ENCODE measurements around the gene CBX7. TPM values are rescaled to one million over a fixed set of nuclear protein-coding genes. Genes with fewer than 3 reads are reported as not detected.

Gene CBX7
- total RNA-seq, 4 donors from 2014 or later, result 129 to 251 (median 173) TPM

DNA sequence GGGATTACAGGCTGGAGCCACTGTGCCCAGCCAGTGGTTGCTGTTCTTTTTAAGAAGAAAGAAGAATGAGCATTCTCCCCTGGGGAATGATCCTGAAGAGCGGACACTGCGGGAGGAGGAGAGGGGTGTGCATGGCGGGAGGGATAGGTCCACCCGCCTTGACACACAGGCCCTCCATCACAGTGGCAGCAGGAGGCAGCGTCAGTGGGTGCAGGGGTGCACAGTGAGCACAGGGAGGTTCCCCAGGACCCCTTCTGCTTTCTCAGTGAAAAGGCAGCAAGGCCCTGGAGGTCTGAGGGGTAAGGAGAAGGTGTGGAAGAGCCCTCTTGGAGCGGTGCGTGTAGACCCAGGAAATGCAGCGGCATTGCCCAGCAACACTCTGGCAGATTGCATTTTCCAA is 28.9 kb upstream of the CBX7 start:
- no peak overlapping the region for H3K4me3 ChIP-seq
- H3K4me1 ChIP-seq, result peaks cover 47 to 58% (median 54%) of the 10 kb centered on the region in 4 donors
- H3K27me3 ChIP-seq, result no peaks in the 10 kb centered on the region
- H3K9me3 ChIP-seq, result peaks cover 0 to 7% (median 3%) of the 10 kb centered on the region in 4 donors
- TF ChIP-seq POLR2A (IDR thresholded peaks at IDR 0.05; ENCODE audit: low read depth) (no peak), EP300 (IDR thresholded peaks at IDR 0.05) (no peak), POLR2AphosphoS5 (IDR thresholded peaks at IDR 0.05) (no peak)
- TF ChIP-seq, protein P1, sequence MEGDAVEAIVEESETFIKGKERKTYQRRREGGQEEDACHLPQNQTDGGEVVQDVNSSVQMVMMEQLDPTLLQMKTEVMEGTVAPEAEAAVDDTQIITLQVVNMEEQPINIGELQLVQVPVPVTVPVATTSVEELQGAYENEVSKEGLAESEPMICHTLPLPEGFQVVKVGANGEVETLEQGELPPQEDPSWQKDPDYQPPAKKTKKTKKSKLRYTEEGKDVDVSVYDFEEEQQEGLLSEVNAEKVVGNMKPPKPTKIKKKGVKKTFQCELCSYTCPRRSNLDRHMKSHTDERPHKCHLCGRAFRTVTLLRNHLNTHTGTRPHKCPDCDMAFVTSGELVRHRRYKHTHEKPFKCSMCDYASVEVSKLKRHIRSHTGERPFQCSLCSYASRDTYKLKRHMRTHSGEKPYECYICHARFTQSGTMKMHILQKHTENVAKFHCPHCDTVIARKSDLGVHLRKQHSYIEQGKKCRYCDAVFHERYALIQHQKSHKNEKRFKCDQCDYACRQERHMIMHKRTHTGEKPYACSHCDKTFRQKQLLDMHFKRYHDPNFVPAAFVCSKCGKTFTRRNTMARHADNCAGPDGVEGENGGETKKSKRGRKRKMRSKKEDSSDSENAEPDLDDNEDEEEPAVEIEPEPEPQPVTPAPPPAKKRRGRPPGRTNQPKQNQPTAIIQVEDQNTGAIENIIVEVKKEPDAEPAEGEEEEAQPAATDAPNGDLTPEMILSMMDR (IDR thresholded peaks at IDR 0.05), result no peak
- H3K27ac ChIP-seq (replicated peaks in 1 of 4), result no peak overlapping the region
- DNase-seq (ENCODE audit: extremely low spot score), result no peak
- WGBS, result 98% methylated on average over 7 of the region's 8 CpGs
- intact Hi-C loops (cut with DNase I), result no loop called here
- H3K36me3 ChIP-seq, result no peaks in the 10 kb centered on the region

- peak overlapping the region; percentile 54 to 86 (median 70) for H3K27ac ChIP-seq (replicated peaks in 1 of 4)
- H3K4me3 ChIP-seq, result no peak overlapping the region
- intact Hi-C loops (cut with DNase I), result loop anchor here (10.0 kb wide), 1 partner anchor 345 kb away; the partner anchor contains the start of gene ATF4
- 79% methylated on average over 21 of the region's 21 CpGs for WGBS
- no peak for DNase-seq (ENCODE audit: extremely low spot score)
- peaks cover 0 to 7% (median 3%) of the 10 kb centered on the region in 4 donors for H3K9me3 ChIP-seq
- TF ChIP-seq, protein P1 (IDR thresholded peaks at IDR 0.05), result no peak
- TF ChIP-seq POLR2AphosphoS5 (IDR thresholded peaks at IDR 0.05), result no peak
- no peak for TF ChIP-seq EP300 (IDR thresholded peaks at IDR 0.05)
- no peak for TF ChIP-seq POLR2A (IDR thresholded peaks at IDR 0.05; ENCODE audit: low read depth)
- no peaks in the 10 kb centered on the region for H3K27me3 ChIP-seq
- H3K36me3 ChIP-seq, result no peaks in the 10 kb centered on the region
- peaks cover 52 to 61% (median 57%) of the 10 kb centered on the region in 4 donors for H3K4me1 ChIP-seq
Observed at GRCh38 chr22:39179841-39180335, 27.4 kb upstream of the CBX7 start.

DNA sequence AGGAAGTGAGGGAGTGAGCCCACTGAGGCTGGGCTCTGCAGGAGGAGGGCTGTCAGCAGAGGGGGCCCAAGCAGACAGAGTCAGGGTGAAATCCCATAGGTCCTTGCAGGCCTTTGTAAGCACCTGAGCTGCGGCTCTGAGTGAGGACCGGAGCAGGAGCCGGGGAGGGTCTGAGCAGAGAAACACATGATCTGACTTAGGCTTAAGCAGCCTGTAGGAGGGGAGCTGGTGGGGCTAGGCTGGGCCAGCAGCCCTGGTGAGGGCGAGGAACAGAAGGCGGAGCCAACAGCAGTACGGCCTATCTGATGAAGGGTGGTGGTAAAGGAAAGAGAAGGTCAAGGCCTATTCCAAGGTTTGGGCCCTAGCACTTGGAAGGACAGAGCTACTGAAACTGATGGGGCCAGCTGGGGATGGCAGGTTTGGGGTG is 26.9 kb upstream of the CBX7 start:
- peaks cover 52 to 61% (median 57%) of the 10 kb centered on the region in 4 donors for H3K4me1 ChIP-seq

GRCh38 chr22:39178206-39179111 is 26.0 kb upstream of the CBX7 start:
- no peak for DNase-seq (ENCODE audit: extremely low spot score)
- Histone ChIP-seq H3K4me3 (no peak overlapping the region), H3K36me3 (no peaks in the 10 kb centered on the region), H3K27ac (replicated peaks in 1 of 4) (peak overlapping the region; percentile 67 to 86 (median 74)), H3K27me3 (no peaks in the 10 kb centered on the region), H3K4me1 (peaks cover 59 to 63% (median 62%) of the 10 kb centered on the region in 4 donors), H3K9me3 (peaks cover 0 to 7% (median 3%) of the 10 kb centered on the region in 4 donors)
- intact Hi-C loops (cut with DNase I), result loop anchor here (10.0 kb wide), 1 partner anchor 346 kb away; the partner anchor contains the start of gene ATF4
- 87% methylated on average over 19 of the region's 19 CpGs for WGBS
- no peak for TF ChIP-seq EP300 (IDR thresholded peaks at IDR 0.05)
- peak in 1 of 2 donors; percentile 34 for TF ChIP-seq POLR2AphosphoS5 (IDR thresholded peaks at IDR 0.05)

More for the DNA sequence above, 26.9 kb upstream of the CBX7 start:
- peaks cover 0 to 7% (median 3%) of the 10 kb centered on the region in 4 donors for H3K9me3 ChIP-seq
- H3K36me3 ChIP-seq, result no peaks in the 10 kb centered on the region
- DNase-seq (ENCODE audit: extremely low spot score), result no peak
- intact Hi-C loops (cut with DNase I), result loop anchor here (10.0 kb wide), 1 partner anchor 345 kb away; the partner anchor contains the start of gene ATF4
- TF ChIP-seq POLR2A (IDR thresholded peaks at IDR 0.05; ENCODE audit: low read depth) (no peak), EP300 (IDR thresholded peaks at IDR 0.05) (no peak), POLR2AphosphoS5 (IDR thresholded peaks at IDR 0.05) (no peak)
- TF ChIP-seq, protein P1 (IDR thresholded peaks at IDR 0.05), result no peak
- H3K27ac ChIP-seq (replicated peaks in 1 of 4), result peak overlapping the region; percentile 54 to 86 (median 70)
- no peaks in the 10 kb centered on the region for H3K27me3 ChIP-seq
- H3K4me3 ChIP-seq, result no peak overlapping the region
- 80% methylated on average over 6 of the region's 6 CpGs for WGBS

DNA sequence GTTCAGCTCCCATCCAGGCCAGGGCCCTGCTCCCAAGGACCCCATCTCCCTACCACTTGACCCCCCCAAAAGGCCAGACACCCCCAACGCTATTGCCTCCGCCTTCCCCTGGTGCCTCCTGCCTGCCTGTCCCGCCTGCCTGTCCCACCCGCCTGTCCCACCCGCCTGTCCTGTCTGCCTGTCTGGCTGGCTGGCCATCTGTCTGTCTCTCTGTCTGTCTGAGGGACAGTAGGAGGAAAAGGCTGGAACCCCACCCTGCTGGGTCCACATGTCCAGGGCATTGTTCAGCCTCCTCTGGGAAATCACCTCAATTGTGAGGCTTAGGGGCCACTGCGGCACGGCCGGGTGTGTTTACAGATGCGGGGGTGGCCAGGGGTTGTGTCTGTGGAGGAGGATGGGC is 25.3 kb upstream of the CBX7 start:
- H3K27ac ChIP-seq (replicated peaks in 1 of 4), result peak overlapping the region; percentile 67 to 86 (median 74)
- intact Hi-C loops (cut with DNase I), result loop anchor here (10.0 kb wide), 1 partner anchor 347 kb away; the partner anchor contains the start of gene ATF4
- H3K27me3 ChIP-seq, result no peaks in the 10 kb centered on the region
- H3K9me3 ChIP-seq, result peaks cover 0 to 7% (median 3%) of the 10 kb centered on the region in 4 donors
- peaks cover 65 to 70% (median 68%) of the 10 kb centered on the region in 4 donors for H3K4me1 ChIP-seq
- no peak overlapping the region for H3K4me3 ChIP-seq
- 76% methylated on average over 9 of the region's 9 CpGs for WGBS
- H3K36me3 ChIP-seq, result no peaks in the 10 kb centered on the region
- no peak for DNase-seq (ENCODE audit: extremely low spot score)
- TF ChIP-seq, protein P1 (IDR thresholded peaks at IDR 0.05), result no peak
- TF ChIP-seq POLR2AphosphoS5 (IDR thresholded peaks at IDR 0.05), result no peak
- no peak for TF ChIP-seq POLR2A (IDR thresholded peaks at IDR 0.05; ENCODE audit: low read depth)
- TF ChIP-seq EP300 (IDR thresholded peaks at IDR 0.05), result no peak
